ENCODE measurements around the gene ZNF107. TPM values are rescaled to one million over a fixed set of nuclear protein-coding genes. Genes with fewer than 3 reads are reported as not detected.

ZNF107 gene
- total RNA-seq, 1 experiment from 2014 or later: 13.0 TPM

GRCh38 chr7:64666663-64667050 lies 724 bp downstream of the ZNF107 start:
- Mint-ChIP-seq H3K27ac (ENCODE audit: unreplicated experiment) (peak overlapping the region; percentile 95), H3K4me3 (ENCODE audit: unreplicated experiment) (peak overlapping the region; percentile 94), H3K4me1 (ENCODE audit: low read depth, unreplicated experiment) (peaks cover 16% of the 10 kb centered on the region), H3K27me3 (ENCODE audit: insufficient read depth, unreplicated experiment) (no peaks in the 10 kb centered on the region), H3K9me3 (ENCODE audit: unreplicated experiment) (peaks cover 16% of the 10 kb centered on the region), H3K36me3 (ENCODE audit: insufficient read depth, unreplicated experiment) (peaks cover 38% of the 10 kb centered on the region)
- TF ChIP-seq, protein P1, sequence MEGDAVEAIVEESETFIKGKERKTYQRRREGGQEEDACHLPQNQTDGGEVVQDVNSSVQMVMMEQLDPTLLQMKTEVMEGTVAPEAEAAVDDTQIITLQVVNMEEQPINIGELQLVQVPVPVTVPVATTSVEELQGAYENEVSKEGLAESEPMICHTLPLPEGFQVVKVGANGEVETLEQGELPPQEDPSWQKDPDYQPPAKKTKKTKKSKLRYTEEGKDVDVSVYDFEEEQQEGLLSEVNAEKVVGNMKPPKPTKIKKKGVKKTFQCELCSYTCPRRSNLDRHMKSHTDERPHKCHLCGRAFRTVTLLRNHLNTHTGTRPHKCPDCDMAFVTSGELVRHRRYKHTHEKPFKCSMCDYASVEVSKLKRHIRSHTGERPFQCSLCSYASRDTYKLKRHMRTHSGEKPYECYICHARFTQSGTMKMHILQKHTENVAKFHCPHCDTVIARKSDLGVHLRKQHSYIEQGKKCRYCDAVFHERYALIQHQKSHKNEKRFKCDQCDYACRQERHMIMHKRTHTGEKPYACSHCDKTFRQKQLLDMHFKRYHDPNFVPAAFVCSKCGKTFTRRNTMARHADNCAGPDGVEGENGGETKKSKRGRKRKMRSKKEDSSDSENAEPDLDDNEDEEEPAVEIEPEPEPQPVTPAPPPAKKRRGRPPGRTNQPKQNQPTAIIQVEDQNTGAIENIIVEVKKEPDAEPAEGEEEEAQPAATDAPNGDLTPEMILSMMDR (IDR thresholded peaks at IDR 0.05; ENCODE audit: insufficient read depth in 1 of 2, low read depth in 1 of 2, low read length in 1 of 2, severe bottlenecking in 1 of 2, unreplicated experiment in 1 of 2): no peak
- peak overlapping the region; percentile 70 for H3K4me3 ChIP-seq (ENCODE audit: low read depth, low read length)
- H3K36me3 ChIP-seq (ENCODE audit: control insufficient read depth, insufficient read depth, low read length): no peaks in the 10 kb centered on the region
- ChIA-PET POLR2A (no interaction called here), CTCF (no interaction called here)
- TSS peak; percentile 69 for BruUV-seq (replicated peaks)
- H3K9me3 ChIP-seq: no peaks in the 10 kb centered on the region
- H3K4me1 ChIP-seq: peaks cover 10% of the 10 kb centered on the region; the same call in 1 of the 2 replicates
- DNase-seq: no peak
- intact Hi-C loops (cut with micrococcal nuclease; ENCODE audit: unreplicated experiment): loop anchor here (1.0 to 10.0 kb wide), 3 partner anchors 104 to 372 kb away; partner anchors contain the start of genes ZNF138 and ZNF680
- no peaks in the 10 kb centered on the region for H3K27me3 ChIP-seq (replicated peaks; ENCODE audit: control insufficient read depth, insufficient read depth, low read length)

DNA sequence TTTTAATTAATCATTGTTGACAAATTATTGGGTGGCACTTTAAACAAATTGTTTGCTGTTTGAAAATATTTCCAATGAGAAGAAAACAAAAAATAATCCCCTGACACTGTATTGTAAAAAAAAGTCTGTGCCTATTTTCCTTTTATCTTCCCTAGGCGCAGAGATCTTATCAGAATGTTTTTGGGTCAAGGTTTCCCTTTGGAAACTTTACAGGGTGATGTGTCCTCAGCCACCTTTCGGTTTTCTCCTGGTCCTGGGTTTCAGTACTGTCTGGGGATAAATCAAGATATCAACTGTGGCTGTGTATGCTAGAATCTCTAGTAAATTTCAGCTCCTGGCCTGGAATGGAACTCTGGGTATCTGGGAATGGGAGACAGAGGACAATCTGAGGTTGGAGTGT lies 1.4 kb downstream of the ZNF107 start:
- H3K9me3 Mint-ChIP-seq (ENCODE audit: unreplicated experiment): peaks cover 9% of the 10 kb centered on the region
- intact Hi-C loops (cut with micrococcal nuclease; ENCODE audit: unreplicated experiment): loop anchor here (2.0 to 10.0 kb wide), 2 partner anchors 105 to 127 kb away; partner anchors contain the start of genes ZNF138 and ZNF680
- no peaks in the 10 kb centered on the region for H3K27me3 Mint-ChIP-seq (ENCODE audit: insufficient read depth, unreplicated experiment)
- peak overlapping the region; percentile 94 for H3K4me3 Mint-ChIP-seq (ENCODE audit: unreplicated experiment)
- BruUV-seq (replicated peaks): no TSS peak
- no peaks in the 10 kb centered on the region for H3K9me3 ChIP-seq
- TF ChIP-seq, protein P1 (IDR thresholded peaks at IDR 0.05; ENCODE audit: insufficient read depth in 1 of 2, low read depth in 1 of 2, low read length in 1 of 2, severe bottlenecking in 1 of 2, unreplicated experiment in 1 of 2): no peak
- H3K4me1 Mint-ChIP-seq (ENCODE audit: low read depth, unreplicated experiment): peaks cover 16% of the 10 kb centered on the region
- POLR2A ChIA-PET: no interaction called here
- no peaks in the 10 kb centered on the region for H3K27me3 ChIP-seq (replicated peaks; ENCODE audit: control insufficient read depth, insufficient read depth, low read length)
- H3K4me1 ChIP-seq: peaks cover 10% of the 10 kb centered on the region; the same call in 1 of the 2 replicates
- peak overlapping the region; percentile 42 for H3K27ac Mint-ChIP-seq (ENCODE audit: unreplicated experiment)
- peaks cover 45% of the 10 kb centered on the region for H3K36me3 Mint-ChIP-seq (ENCODE audit: insufficient read depth, unreplicated experiment)
- H3K36me3 ChIP-seq (ENCODE audit: control insufficient read depth, insufficient read depth, low read length): no peaks in the 10 kb centered on the region
- no peak overlapping the region; the same call in 1 of the 2 replicates for H3K4me3 ChIP-seq (ENCODE audit: low read depth, low read length)
- CTCF ChIA-PET: no interaction called here
- DNase-seq: no peak

GRCh38 chr7:64672414-64672813 lies 6.5 kb downstream of the ZNF107 start:
- no TSS peak for BruUV-seq (replicated peaks)
- CTCF ChIA-PET: no interaction called here
- no peaks in the 10 kb centered on the region for H3K27me3 ChIP-seq (replicated peaks; ENCODE audit: control insufficient read depth, insufficient read depth, low read length)
- H3K36me3 ChIP-seq (ENCODE audit: control insufficient read depth, insufficient read depth, low read length): no peaks in the 10 kb centered on the region
- Mint-ChIP-seq H3K9me3 (ENCODE audit: unreplicated experiment) (peaks cover 15% of the 10 kb centered on the region), H3K27ac (ENCODE audit: unreplicated experiment) (no peak overlapping the region), H3K27me3 (ENCODE audit: insufficient read depth, unreplicated experiment) (no peaks in the 10 kb centered on the region), H3K4me3 (ENCODE audit: unreplicated experiment) (no peak overlapping the region), H3K36me3 (ENCODE audit: insufficient read depth, unreplicated experiment) (peaks cover 36% of the 10 kb centered on the region), H3K4me1 (ENCODE audit: low read depth, unreplicated experiment) (peaks cover 5% of the 10 kb centered on the region)
- no peak overlapping the region for H3K4me3 ChIP-seq (ENCODE audit: low read depth, low read length)
- TF ChIP-seq, protein P1 (IDR thresholded peaks at IDR 0.05; ENCODE audit: insufficient read depth in 1 of 2, low read depth in 1 of 2, low read length in 1 of 2, severe bottlenecking in 1 of 2, unreplicated experiment in 1 of 2): no peak
- no peak for DNase-seq
- H3K4me1 ChIP-seq: peaks cover 2% of the 10 kb centered on the region; the same call in 1 of the 2 replicates
- intact Hi-C loops (cut with micrococcal nuclease; ENCODE audit: unreplicated experiment): no loop called here
- H3K9me3 ChIP-seq: no peaks in the 10 kb centered on the region
- POLR2A ChIA-PET: no interaction called here

Data from Caco-2 (cell line).